Stimulated activated CD4-positive, alpha-beta T cell treated with anti-CD3 and anti-CD28 coated beads, Interleukin-2, amount 100 ng/mL, for 24 hours (primary cell): ENCODE results near the gene EFNA5.

Experiments
- DNase-seq, 2 donors: peaks; one replicate each; pipeline ENCODE4 v3.0.0-alpha.2; 2020

EFNA5 gene

GRCh38 chr5:107670932-107671741 is at the start of gene EFNA5:
TSS of gene EFNA5 (minus strand) at chr5:107670937.
- peak; percentile 21 to 42 for DNase-seq

- no peak for DNase-seq
Measured at GRCh38 chr5:107719034-107719606, 48.4 kb upstream of the EFNA5 start.

- no peak for DNase-seq
Measured at GRCh38 chr5:107717816-107718215, 47.1 kb upstream of the EFNA5 start.

- no peak for DNase-seq
Measured at GRCh38 chr5:107713228-107713627, 42.5 kb upstream of the EFNA5 start.

- no peak for DNase-seq
Measured at GRCh38 chr5:107712359-107712870, 41.7 kb upstream of the EFNA5 start.

- no peak for DNase-seq
Measured at GRCh38 chr5:107705402-107706014, 34.8 kb upstream of the EFNA5 start.

- DNase-seq, result no peak
Measured at GRCh38 chr5:107704681-107705401, 34.1 kb upstream of the EFNA5 start.

GRCh38 chr5:107700481-107700880 is 29.7 kb upstream of the EFNA5 start:
- DNase-seq, result no peak

GRCh38 chr5:107699425-107699824 is 28.7 kb upstream of the EFNA5 start:
- no peak for DNase-seq

GRCh38 chr5:107698286-107698685 is 27.5 kb upstream of the EFNA5 start:
- DNase-seq, result no peak

- DNase-seq, result no peak
Measured at GRCh38 chr5:107696498-107696897, 25.8 kb upstream of the EFNA5 start.

- DNase-seq, result no peak
Measured at GRCh38 chr5:107696080-107696479, 25.3 kb upstream of the EFNA5 start.

GRCh38 chr5:107687937-107688336 is 17.2 kb upstream of the EFNA5 start:
- DNase-seq, result no peak

GRCh38 chr5:107687404-107687803 is 16.7 kb upstream of the EFNA5 start:
- no peak for DNase-seq

GRCh38 chr5:107682533-107682932 is 11.8 kb upstream of the EFNA5 start:
- DNase-seq, result no peak

GRCh38 chr5:107680799-107681198 is 10.1 kb upstream of the EFNA5 start:
- no peak for DNase-seq

GRCh38 chr5:107680099-107680498 is 9.4 kb upstream of the EFNA5 start:
- DNase-seq, result no peak

GRCh38 chr5:107676702-107677101 is 6.0 kb upstream of the EFNA5 start:
- DNase-seq, result no peak

GRCh38 chr5:107675201-107675600 is 4.5 kb upstream of the EFNA5 start:
- no peak for DNase-seq

- no peak for DNase-seq
Measured at GRCh38 chr5:107674655-107675054, 3.9 kb upstream of the EFNA5 start.

GRCh38 chr5:107673368-107674136 is 2.8 kb upstream of the EFNA5 start:
- DNase-seq, result peak; percentile 79 to 85

GRCh38 chr5:107673039-107673367 is 2.3 kb upstream of the EFNA5 start:
- DNase-seq, result no peak
